Dermis blood vessel endothelial cell (primary cell): ENCODE measurements around the gene ST8SIA5. TPM values are rescaled to one million over a fixed set of nuclear protein-coding genes. Genes with fewer than 3 reads are reported as not detected.

ENCODE experiments used
- DNase-seq: peaks from one replicate; pipeline ENCODE4 v3.0.0; 2010
- total RNA-seq: library from RNA; depleted of rRNA; stranded (reverse); fragments of >200 nt; gene quantifications from 2 replicates; pipeline ENCODE4 v1.2.3, GENCODE V29; 2014

The ST8SIA5 gene
- total RNA-seq, 1 donor from 2014 or later, result not detected

- no peak for DNase-seq
Observed at GRCh38 chr18:46705521-46705920, 51.3 kb downstream of the ST8SIA5 start.

- DNase-seq, result no peak
Observed at GRCh38 chr18:46704816-46705215, 52.0 kb downstream of the ST8SIA5 start.

- DNase-seq, result no peak
Observed at GRCh38 chr18:46704189-46704588, 52.7 kb downstream of the ST8SIA5 start.

- DNase-seq, result no peak
Observed at GRCh38 chr18:46702471-46702870, 54.4 kb downstream of the ST8SIA5 start.

GRCh38 chr18:46700066-46700824 lies 56.6 kb downstream of the ST8SIA5 start:
- DNase-seq, result no peak

GRCh38 chr18:46696702-46697101 lies 60.2 kb downstream of the ST8SIA5 start:
- DNase-seq, result no peak

GRCh38 chr18:46696268-46696667 lies 60.6 kb downstream of the ST8SIA5 start:
- DNase-seq, result no peak

- no peak for DNase-seq
Observed at GRCh38 chr18:46693996-46694395, 62.9 kb downstream of the ST8SIA5 start.

- DNase-seq, result no peak
Observed at GRCh38 chr18:46688853-46689525, 67.9 kb downstream of the ST8SIA5 start.

- DNase-seq, result no peak
Observed at GRCh38 chr18:46686186-46686585, 70.7 kb downstream of the ST8SIA5 start.

- DNase-seq, result no peak
Observed at GRCh38 chr18:46683252-46683651, 73.6 kb downstream of the ST8SIA5 start.

GRCh38 chr18:46680784-46681695 lies 75.8 kb downstream of the ST8SIA5 start:
- DNase-seq, result no peak

GRCh38 chr18:46679846-46680598 lies 76.8 kb downstream of the ST8SIA5 start:
- no peak for DNase-seq

- no peak for DNase-seq
Observed at GRCh38 chr18:46678785-46679399, 78.0 kb downstream of the ST8SIA5 start.

GRCh38 chr18:46678041-46678440 lies 78.8 kb downstream of the ST8SIA5 start:
- DNase-seq, result no peak

- DNase-seq, result peak; percentile 9
Observed at GRCh38 chr18:46677611-46678010, 79.2 kb downstream of the ST8SIA5 start.

GRCh38 chr18:46676182-46676835 lies 80.5 kb downstream of the ST8SIA5 start:
- peak; percentile 74 for DNase-seq

GRCh38 chr18:46675112-46675511 lies 81.7 kb downstream of the ST8SIA5 start:
- DNase-seq, result no peak

- peak; percentile 29 for DNase-seq
Observed at GRCh38 chr18:46672062-46672970, 84.5 kb downstream of the ST8SIA5 start.

- no peak for DNase-seq
Observed at GRCh38 chr18:46668694-46669093, 88.2 kb downstream of the ST8SIA5 start.
